ENCODE measurements around the gene RNF213.
"Not testable (repeated sequence)": the region's sequence is repeated elsewhere in the genome, so short reads cannot be mapped to it uniquely, and the experiment has no call there.

RNF213 gene

DNA sequence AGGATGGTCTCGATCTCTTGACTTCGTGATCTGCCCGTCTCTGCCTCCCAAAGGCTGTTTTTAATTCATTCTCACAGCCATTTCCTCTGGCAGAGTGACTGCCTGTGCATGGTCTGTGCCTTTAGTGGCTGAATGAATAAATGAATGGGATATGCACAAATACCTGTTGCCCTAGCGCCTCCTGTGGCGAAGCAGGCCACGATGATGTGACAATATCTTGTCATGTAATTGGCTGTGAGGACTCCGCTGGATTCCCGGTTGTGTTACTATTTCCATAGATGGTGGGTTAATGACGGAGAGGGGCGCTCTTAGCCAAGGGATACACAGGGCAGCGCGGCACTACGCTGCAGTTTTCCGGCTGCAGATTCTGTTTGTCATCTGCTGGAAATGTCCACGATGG lies 127.5 kb downstream of the RNF213 start:
- no peak for DNase-seq

DNA sequence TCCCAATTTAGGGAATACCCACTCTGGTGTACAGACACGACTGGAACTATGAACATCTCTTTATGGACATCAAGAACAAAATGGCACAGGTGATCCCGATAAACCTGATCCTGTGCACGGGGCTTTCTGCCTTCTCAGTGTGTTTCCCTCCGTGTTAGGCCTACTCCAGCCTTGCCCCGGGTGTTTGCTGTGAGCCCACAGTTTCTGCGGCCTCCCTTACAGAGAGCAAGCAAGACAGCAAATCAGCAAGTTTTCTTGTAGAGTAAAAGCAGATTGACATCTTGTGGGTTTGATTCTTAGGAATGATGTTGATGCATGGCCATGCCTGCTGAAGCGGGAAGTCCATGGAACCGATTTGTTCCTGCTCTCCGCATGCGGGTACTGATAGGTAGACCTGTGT lies 127.9 kb downstream of the RNF213 start:
- no peak for DNase-seq

DNA sequence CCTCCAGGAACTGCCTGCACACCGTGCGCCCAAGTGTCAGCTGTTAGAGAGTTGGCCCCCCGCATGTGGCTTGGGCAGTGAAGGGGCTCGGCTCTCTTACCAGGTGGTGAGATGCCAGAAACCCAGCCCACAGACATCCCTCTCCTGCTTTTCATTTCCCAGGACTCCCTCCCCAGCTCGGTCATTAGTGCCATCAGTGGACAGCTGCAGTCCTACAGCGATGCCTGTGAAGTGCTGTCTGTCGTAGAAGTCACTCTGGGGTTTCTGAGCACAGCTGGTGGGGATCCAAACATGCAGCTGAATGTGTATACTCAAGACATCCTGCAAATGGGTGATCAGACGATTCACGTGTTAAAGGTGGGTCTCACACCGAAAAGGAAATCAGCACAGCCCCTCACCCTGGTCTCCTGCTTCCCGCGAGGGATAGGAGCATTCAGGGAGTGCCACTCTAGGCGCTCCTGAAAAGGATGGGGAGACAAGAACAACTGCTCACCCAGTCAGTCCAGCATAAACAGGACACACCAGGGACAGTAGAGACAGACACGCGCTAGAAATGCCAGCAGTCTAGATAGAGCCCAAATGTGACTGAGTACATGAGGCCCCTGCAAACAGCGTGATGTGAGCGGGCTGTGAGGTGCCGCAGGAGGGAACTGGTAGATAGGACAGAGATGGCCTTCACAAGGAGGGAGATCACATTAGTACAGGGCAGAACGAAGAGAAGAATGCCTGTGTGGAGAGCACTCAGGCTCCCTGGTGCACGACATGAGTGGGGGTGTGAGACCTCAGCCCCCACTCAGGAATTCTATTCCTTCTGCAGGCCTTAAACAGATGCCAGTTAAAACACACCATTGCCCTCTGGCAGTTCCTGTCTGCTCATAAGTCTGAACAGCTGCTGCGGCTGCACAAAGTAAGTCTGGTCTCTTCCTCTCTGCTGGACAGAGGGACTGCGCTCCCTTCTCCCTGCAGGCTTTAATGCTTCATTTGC lies 128.7 kb downstream of the RNF213 start:
- DNase-seq = no peak

DNA sequence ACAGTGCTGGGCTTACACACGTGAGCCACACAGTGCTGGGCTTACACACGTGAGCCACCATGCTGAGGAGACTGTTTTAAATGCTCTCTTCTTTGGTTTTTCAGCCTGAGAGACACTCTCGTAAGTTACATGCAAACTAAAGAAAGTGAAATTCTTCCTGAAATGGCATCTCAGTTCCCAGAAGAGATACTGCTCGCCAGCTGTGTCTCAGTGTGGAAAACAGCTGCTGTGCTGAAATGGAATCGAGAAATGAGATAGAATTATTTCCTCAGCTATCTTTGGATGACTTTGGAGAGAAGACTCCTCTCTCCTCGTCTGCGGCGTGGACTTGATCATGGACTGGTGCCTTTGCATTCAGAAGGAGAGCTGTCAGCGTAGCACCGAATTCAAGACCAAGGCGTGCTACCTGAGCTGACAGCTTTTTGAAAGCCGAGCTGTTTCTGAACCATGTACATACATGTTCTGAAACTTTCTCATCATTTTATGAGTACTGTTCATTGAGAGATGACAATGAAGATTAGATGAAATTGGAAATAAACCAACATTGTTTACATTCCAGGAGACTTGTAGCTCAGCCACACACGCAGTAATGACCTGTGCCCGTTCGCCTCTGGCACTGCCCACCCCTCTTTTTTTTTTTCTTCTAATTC lies 132.7 kb downstream of the RNF213 start:
- DNase-seq = no peak

DNA sequence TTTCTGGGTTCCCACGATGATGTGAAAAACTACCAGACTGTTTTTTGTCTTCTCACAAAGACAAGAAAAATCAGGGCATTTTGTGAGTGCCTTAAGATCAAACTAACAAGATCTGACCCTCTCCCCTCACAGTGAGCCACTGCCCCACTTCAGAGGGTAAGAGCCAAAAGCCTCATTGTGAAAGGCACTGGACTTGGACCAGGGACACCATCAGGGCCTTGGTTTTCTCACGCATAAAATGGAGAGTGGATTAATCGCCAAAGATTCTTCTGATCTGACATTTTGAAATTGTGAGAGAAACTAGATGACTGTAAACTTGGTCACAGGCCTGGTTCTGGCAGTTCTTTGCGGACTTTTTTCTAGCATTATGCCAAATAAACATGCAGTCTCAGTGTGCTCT lies 133.3 kb downstream of the RNF213 start:
- DNase-seq = no peak

DNA sequence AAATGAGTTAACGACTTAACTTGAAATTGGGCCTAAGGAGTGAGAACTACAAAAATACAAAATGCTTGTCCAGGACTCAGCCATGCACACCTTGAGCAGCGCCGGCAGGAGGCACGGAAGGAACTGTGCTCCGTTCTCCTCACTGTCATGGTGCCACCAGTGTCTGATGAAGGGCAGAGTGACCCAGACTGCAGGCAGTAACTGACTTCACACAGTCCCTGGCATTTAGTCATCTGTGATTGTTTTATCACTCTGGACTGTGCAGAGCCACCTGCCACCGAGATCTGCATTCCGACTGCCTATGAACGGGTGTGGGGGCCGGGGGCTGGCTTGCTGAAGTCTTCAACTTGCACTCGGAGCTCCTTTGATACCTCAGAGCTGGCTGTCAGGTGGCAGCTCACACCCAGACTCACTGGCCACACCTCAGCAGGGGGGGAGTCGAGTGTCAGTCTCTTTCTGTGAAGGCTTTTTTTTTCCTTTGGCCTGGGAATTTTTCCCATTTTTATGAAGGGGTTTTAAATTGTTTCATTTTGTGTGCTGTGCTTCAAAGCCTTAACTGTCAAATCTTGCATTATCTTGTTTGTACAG lies 134.1 kb downstream of the RNF213 start:
- no peak for DNase-seq

DNA sequence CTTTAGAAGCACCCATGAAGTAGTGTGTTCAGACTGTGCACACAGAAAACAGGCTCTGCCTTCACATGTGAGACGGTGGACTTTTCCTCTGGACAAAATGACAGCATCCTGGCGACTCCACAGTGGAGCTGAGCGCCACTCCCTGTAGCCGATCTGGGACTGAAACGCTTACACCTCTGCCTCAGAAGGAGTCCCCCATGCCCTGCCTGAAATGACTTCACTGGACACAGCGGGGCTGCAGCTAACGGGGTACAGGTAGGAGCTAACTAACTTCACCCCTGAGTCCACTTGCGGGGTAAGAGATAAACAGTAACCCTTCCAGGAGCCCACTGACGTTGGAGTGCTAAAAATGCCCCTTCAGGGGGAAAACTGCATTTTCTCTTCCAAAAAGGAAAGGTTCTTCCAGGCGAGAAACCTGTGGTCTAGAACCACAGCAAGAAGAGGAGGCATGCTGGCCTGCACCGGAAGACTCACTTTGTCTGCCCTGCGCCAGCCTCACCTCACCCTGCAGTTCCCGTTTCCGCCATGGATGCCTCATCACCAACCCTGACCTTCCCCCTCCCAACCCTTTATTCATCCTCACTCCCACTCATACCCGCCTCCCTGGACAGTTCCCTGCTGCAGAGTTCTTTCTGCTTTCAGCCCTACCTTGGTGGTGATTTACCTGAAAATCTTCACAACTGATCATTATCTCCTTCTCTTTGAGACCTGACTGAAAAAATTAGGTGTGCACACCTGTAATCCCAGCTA lies 134.9 kb downstream of the RNF213 start:
- no peak for DNase-seq

DNA sequence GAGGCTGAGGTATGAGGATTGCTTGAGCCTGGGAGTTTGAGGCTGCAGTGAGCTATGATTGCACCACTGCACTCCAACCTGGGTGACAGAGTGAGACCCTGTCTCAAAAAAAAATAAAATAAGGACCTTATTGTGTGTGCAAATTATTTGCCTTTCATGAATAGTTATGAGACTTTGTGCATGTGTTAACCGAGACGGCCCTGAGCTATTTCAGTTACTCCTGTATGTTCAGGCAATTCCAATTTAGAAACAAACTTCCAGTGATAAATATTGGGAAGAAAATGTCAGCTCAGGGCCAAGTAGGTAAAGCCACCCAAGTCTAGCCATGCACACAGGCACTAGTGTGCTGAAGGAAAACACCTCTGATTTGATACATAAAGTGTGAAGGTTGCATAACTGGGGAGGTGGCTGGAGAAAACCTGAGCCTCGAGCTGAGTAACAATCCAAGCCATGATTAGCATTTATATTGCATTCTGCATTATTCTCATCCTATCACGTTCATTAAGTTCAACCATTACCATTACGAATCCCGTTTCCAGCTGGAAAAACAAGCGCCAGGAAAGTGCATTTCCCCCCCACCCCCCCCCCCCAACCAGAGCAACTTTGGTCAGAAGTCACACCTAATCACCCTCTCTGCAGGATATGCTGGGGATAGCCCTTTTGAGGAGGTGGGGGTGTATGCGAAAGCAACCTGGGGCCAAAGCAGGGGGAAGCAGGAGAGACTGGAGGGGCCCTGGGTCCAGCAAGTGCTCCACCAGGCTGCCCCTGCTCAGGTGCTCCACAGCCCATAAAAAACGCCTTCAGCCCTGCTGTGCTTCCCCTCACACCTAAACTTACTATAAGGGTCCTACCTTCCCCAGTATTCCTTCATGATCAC lies 135.7 kb downstream of the RNF213 start:
- DNase-seq = no peak

DNA sequence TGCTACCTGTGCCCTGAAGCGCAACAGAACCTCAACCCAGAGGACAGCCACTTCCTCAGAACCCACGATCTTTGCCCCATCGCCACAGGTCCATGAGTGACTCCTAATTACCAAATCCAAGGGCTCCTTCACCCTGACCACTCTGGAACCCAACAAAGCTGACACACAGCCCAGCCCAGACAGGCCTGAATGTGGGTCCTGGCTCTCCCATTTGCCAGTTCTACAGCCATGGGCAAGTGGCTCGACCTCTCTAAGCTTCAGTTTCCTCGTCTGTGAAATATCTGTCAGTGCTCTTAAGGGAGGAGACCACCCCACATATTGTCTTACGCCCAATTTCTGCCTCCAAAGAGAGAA lies 136.4 kb downstream of the RNF213 start:
- no peak for DNase-seq

DNA sequence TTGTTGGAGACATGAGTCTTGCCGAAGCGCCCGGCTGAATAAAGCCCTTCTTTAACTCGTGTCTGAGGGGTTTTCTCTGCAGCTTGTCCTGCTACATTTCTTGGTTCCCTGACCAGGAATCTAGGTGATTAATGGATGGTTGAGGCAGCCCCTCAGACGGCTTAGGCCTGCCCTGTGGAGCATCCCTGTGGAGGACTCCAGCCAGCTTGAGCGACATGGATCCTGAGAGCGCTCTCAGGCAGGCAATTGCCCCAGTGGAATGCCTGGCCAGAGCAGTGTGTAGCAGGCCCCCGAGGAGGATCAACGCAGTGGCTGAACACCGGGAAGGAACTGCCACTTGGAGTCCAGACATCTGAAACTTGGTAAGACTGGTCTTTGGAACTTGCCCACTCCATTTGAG lies 137.0 kb downstream of the RNF213 start:
- DNase-seq = no peak

DNA sequence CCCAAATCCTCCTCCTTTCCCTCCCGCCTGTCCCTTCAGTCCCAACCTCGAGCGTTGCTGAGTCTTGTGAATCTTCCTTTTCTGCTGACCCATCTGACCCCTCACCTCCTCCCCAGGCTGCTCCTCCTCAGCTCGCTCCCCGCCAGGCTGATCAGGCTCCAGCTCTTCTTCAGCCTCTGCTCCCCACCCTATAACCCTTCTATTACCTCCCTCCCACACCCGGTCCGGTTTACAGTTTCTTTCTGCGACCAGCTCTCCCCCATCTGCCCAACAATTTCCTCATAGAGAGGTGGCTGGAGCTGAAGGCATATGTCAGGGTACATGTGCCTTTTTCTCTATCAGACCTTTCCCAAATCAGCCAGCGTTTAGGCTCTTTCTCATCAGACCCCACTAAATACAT lies 140.4 kb downstream of the RNF213 start:
- not testable (repeated sequence) for DNase-seq

DNA sequence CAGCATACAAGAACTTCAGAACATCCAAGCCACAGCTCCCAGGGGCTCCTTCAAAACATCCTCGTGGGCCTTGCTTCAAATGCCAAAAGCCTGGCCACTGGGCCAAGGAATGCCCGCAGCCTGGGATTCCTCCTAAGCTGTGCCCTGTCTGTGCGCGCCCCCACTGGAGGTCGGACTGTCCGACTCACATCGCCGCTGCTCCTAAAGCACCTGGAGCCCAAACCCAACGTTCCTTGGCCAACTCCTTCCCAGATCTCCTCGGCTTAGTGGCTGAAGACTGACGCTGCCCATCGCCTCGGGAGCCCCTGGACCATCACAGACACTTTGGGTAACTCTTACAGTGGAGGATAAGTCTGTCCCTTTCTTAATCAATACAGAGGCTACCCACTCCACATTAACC lies 141.4 kb downstream of the RNF213 start:
- not testable (repeated sequence) for DNase-seq

DNA sequence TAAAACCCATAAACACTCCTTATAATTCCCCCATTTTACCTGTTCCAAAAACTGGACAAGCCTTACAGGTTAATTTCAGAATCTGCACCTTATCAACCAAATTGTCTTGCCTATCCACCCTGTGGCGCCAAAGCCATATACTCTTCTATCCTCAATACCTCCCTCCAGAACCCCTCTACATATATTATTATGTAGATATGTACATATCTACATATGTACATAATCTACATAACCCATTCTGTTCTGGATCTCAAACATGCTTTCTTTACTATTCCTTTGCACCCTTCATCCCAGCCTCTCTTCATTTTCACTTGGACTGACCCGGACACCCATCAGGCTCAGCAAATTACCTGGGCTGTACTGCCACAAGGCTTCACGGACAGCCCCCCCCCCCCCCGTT lies 142.3 kb downstream of the RNF213 start:
- DNase-seq = no peak

DNA sequence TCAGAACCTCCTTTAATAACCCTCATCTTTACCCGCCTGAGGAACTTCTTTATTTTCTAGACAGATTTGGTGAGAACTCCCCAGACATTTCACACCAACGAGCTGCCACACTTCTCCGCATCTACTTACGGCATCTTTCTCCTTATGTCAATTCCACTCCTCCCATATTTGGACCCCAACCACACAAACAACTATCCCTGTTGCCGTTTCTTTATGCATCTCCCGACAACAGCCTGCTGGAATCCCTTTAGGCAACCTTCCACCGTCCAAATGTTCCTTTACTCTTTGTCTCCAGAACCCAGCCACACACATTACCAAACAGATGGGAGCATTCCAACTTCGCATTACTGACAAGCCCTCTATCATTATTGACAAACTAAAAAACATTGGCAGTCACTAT lies 145.5 kb downstream of the RNF213 start:
- no peak for DNase-seq

DNA sequence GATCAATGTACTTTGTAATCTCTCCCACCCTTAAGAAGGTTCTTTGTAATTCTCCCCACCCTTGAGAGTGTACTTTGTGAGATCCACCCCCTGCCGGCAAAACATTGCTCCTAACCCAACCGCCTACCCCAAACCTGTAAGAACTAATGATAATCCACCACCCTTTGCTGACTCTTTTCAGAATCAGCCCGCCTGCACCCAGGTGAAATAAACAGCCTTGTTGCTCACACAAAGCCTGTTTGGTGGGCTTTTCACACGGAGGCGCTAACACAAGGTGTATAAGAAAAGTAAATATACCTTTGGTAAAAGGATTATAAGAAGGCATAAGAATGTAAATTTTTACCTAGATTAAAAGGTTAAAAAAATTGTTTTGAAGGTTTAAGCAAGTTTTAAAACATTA lies 147.3 kb downstream of the RNF213 start:
- DNase-seq = not testable (repeated sequence)

DNA sequence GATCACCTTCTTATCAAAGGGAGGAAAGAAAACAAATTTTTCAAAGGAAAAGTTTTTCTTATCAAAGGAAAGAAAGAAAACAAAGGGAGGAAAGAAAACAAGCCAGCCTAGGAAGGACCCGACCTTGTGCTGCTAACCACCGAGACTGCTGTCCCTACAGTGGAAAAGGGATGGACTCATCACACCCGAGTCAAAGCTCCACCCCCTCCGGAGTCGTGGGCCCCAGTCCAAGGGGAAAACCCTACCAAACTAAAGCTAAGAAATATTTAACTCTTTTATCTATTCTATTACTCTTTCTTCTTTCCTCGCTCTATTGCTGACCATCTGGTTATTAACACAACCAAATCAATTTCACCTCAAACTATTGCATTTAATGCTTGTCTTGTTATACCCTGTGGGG lies 148.2 kb downstream of the RNF213 start:
- DNase-seq = no peak

DNA sequence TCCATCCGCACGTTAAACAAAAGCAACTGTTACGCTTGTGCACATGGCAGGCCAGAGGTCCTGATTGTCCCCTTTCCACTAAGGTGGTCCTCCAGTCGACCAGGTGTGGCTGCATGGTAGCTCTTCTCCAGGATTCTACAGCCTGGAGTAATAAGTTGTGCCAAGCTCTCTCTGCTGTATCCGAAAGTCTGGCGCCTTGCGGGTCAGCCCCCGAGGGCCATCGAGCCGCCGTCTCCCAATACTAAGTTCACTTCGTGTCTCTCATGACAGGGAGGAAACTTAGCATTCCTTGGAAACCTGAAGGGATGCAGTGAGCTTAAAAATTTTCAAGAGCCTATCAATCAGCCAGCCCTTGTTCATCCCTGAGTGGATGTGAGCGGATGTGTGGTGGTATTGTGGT lies 149.0 kb downstream of the RNF213 start:
- no peak for DNase-seq

DNA sequence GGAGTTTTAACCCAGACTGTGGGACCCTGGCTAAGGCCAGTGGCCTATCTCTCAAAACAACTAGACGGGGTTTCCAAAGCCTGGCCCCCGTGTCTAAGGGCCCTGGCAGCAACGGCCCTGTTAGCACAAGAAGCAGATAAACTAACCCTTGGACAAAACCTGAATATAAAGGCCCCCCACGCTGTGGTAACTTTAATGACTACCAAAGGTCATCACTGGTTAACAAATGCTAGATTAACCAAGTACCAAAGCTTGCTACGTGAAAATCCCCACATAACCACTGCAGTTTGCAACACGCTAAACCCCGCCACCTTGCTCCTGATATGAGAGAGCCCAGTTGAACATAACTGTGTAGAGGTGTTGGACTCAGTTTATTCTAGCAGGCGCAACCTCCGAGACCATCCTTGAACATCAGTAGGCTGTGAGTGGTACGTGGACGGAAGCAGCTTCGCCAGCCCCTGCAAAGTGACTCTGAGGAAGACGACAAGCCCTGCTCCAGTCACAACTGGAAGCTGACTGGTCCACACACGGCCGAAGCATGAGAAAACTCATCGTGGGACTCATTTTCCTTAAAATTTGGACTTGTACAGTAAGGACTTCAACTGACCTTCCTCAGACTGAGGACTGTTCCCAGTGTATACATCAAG lies 149.9 kb downstream of the RNF213 start:
- not testable (repeated sequence) for DNase-seq

DNA sequence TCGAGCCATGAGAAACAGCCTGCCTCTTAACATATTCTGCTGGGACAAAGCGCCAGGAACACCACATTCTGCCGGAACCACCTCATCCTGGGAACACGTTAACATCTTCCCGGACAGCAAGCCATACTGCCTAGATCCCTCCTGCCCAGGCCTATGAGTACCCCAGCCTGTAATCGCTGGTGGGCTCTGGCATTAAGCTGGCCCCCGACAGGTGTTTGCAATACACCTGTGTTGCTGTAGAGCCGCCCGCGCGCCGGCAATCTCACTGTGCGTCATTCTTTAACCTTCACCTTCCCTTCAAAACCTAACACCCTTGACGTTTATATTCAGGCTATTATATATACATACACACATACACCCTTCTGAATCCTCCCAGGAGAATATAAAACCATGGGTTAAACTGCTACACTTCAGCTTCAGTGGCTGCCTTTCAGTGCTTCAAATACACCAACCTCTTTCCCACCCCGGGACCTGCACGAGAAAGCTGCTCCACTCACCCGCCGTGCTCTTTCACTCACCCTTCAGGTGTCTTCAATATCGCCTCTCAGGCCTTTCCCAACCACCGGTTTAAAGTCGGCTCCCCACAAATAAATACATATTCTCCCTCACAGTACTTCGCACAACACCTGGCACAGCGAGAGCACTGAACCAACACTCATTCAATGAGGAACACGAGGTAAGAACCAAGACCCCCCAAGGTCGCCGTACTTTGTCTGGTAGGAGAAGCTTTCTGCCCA lies 153.3 kb downstream of the RNF213 start:
- peak in 4 of 56 donors; percentile 8 to 51 (median 34) for DNase-seq

DNA sequence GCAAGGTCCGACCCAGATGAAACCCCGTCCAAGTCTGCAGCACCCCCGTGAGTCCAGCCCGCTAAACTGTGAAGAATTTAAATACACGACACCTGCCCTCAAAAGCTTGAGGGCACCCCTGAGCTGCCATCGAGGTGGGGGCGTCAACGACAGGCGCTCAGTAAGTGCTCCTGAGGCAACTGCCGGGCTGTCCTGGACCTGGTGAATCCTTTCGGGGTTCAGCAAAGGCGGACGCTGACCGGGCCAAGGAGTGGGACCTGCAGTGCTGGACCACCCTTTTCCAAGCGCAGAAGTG lies 153.8 kb downstream of the RNF213 start:
- DNase-seq = peak in 2 of 56 donors; percentile 42 to 58

Data from nucleus accumbens (tissue), 56 donors.